Activated B cell treated with CpG ODN at 0.5 μM for 24 hours (primary cell): ENCODE results near the gene DNAJC13. TPM values are rescaled to one million over a fixed set of nuclear protein-coding genes. Genes with fewer than 3 reads are reported as not detected.

Experiments
- ATAC-seq: fragments of 200-7000 bp; cut with Tn5 transposase; one replicate; pipeline ENCODE4 v1.10.0; 2021; ENCODE audit warnings: low read depth, mild to moderate bottlenecking, moderate library complexity
- CTCF ChIA-PET: fragments of 350-600 bp; sonication (Branson Sonifier 250); formaldehyde crosslinking; loops from one replicate; lab custom pipeline; 2021; ENCODE audit warnings: antibody characterized with exemption; lab: Charles Lee
- POLR2A ChIA-PET: fragments of 350-600 bp; sonication (Branson Sonifier 250); formaldehyde crosslinking; loops from one replicate; lab custom pipeline; 2021; ENCODE audit warnings: antibody characterized with exemption; lab: Charles Lee
- DNase-seq: peaks from one replicate; pipeline ENCODE4 v3.0.0; 2022
- H3K27ac Mint-ChIP-seq: one replicate; pipeline ENCODE4 v1.8.0; 2020; ENCODE audit warnings: mixed read lengths
- H3K27me3 Mint-ChIP-seq: one replicate; pipeline ENCODE4 v1.8.0; 2021; ENCODE audit warnings: mixed read lengths
- H3K36me3 Mint-ChIP-seq: one replicate; pipeline ENCODE4 v1.8.0; 2021; ENCODE audit warnings: low read depth, mixed read lengths
- H3K4me1 Mint-ChIP-seq: one replicate; pipeline ENCODE4 v1.8.0; 2021; ENCODE audit warnings: mixed read lengths
- H3K4me3 Mint-ChIP-seq: one replicate; pipeline ENCODE4 v1.8.0; 2020; ENCODE audit warnings: mild to moderate bottlenecking, mixed read lengths
- H3K9me3 Mint-ChIP-seq: one replicate; pipeline ENCODE4 v1.8.0; 2020; ENCODE audit warnings: mixed read lengths
- CTCF ChIP-seq: fragments of 200-600 bp; IDR thresholded peaks from one replicate; pipeline ENCODE4 v1.8.0; 2022; ENCODE audit warnings: antibody characterized with exemption, mild to moderate bottlenecking
- intact Hi-C: fragments of 100-400 bp; cut with micrococcal nuclease; formaldehyde crosslinking; loops from one replicate; pipeline ENCODE4 v1.15.1; 2024
- total RNA-seq: library from RNA; stranded (reverse); gene quantifications from 2 replicates; pipeline ENCODE4 v1.2.3, GENCODE V29; 2022

Gene DNAJC13
- total RNA-seq, 1 donor from 2014 or later, result 39.8 TPM

- DNase-seq, result no peak
- ATAC-seq, result no peak
- no peak overlapping the region for H3K4me3 Mint-ChIP-seq
- ChIA-PET POLR2A (no interaction called here), CTCF (no interaction called here)
- intact Hi-C loops, result no loop called here
- no peak overlapping the region for H3K27ac Mint-ChIP-seq
- H3K36me3 Mint-ChIP-seq, result peaks cover 84% of the 10 kb centered on the region
- H3K27me3 Mint-ChIP-seq, result no peaks in the 10 kb centered on the region
- no peaks in the 10 kb centered on the region for H3K4me1 Mint-ChIP-seq
- H3K9me3 Mint-ChIP-seq, result no peaks in the 10 kb centered on the region
- TF ChIP-seq CTCF, result no peak
These were observed 102.6 kb downstream of the DNAJC13 start for GRCh38 chr3:132519914-132520313.

- ChIA-PET POLR2A (no interaction called here), CTCF (no interaction called here)
- DNase-seq, result no peak
- Mint-ChIP-seq H3K27me3 (no peaks in the 10 kb centered on the region), H3K36me3 (peaks cover 83% of the 10 kb centered on the region), H3K4me3 (no peak overlapping the region), H3K4me1 (no peaks in the 10 kb centered on the region), H3K9me3 (no peaks in the 10 kb centered on the region), H3K27ac (no peak overlapping the region)
- intact Hi-C loops, result no loop called here
- no peak for TF ChIP-seq CTCF
- no peak for ATAC-seq
These were observed 104.6 kb downstream of the DNAJC13 start for GRCh38 chr3:132521901-132522300.

- ATAC-seq (no peak), DNase-seq (no peak)
- POLR2A ChIA-PET, result no interaction called here
- peaks cover 81% of the 10 kb centered on the region for H3K36me3 Mint-ChIP-seq
- no peaks in the 10 kb centered on the region for H3K9me3 Mint-ChIP-seq
- CTCF ChIA-PET, result interaction anchor here (1.0 kb wide), 1 partner anchor 15 kb away, joined by 3 read pairs; no protein-coding TSS in a partner anchor
- no peaks in the 10 kb centered on the region for H3K4me1 Mint-ChIP-seq
- no peak overlapping the region for H3K27ac Mint-ChIP-seq
- no peaks in the 10 kb centered on the region for H3K27me3 Mint-ChIP-seq
- intact Hi-C loops, result no loop called here
- no peak for TF ChIP-seq CTCF
- H3K4me3 Mint-ChIP-seq, result no peak overlapping the region
These were observed 105.1 kb downstream of the DNAJC13 start for GRCh38 chr3:132522353-132522752.

- no peak overlapping the region for H3K27ac Mint-ChIP-seq
- ChIA-PET POLR2A (no interaction called here), CTCF (no interaction called here)
- H3K36me3 Mint-ChIP-seq, result peaks cover 75% of the 10 kb centered on the region
- TF ChIP-seq CTCF, result no peak
- no peaks in the 10 kb centered on the region for H3K27me3 Mint-ChIP-seq
- H3K4me3 Mint-ChIP-seq, result no peak overlapping the region
- no peak for DNase-seq
- H3K9me3 Mint-ChIP-seq, result no peaks in the 10 kb centered on the region
- intact Hi-C loops, result no loop called here
- no peak for ATAC-seq
- no peaks in the 10 kb centered on the region for H3K4me1 Mint-ChIP-seq
These were observed 113.3 kb downstream of the DNAJC13 start for GRCh38 chr3:132530624-132531023.

GRCh38 chr3:132535575-132536441 lies 118.5 kb downstream of the DNAJC13 start:
- ATAC-seq, result no peak
- intact Hi-C loops, result loop anchor here (1.0 to 2.0 kb wide), 3 partner anchors 106 to 889 kb away; no protein-coding TSS in a partner anchor
- no peaks in the 10 kb centered on the region for H3K4me1 Mint-ChIP-seq
- H3K27me3 Mint-ChIP-seq, result no peaks in the 10 kb centered on the region
- ChIA-PET CTCF (interaction anchor here (0.9 to 5.5 kb wide), 10 partner anchors 10 to 125 kb away, joined by 3 to 61 read pairs (median 5); partner anchors contain the start of gene UBA5), POLR2A (no interaction called here)
- H3K27ac Mint-ChIP-seq, result no peak overlapping the region
- peak; percentile 78 for TF ChIP-seq CTCF
- H3K4me3 Mint-ChIP-seq, result no peak overlapping the region
- DNase-seq, result peak; percentile 15
- no peaks in the 10 kb centered on the region for H3K9me3 Mint-ChIP-seq
- H3K36me3 Mint-ChIP-seq, result peaks cover 73% of the 10 kb centered on the region
